MM.1S (cell line): Measurements from ENCODE around the gene AP3D1.

Source experiments
- DNase-seq: peaks from one replicate; pipeline ENCODE4 v3.0.0-alpha.2; 2015
- H2AFZ ChIP-seq: fragments of 300-600 bp; sonication (generic); 2 replicates; pipeline ENCODE4 v1.6.0; 2016; ENCODE audit warnings: antibody characterized with exemption, low read length
- H3F3A ChIP-seq: fragments of 300-600 bp; sonication (generic); 2 replicates; pipeline ENCODE4 v1.6.1; 2016; ENCODE audit warnings: mild to moderate bottlenecking, antibody characterized with exemption, low read length, moderate library complexity, mixed read lengths; ENCODE audit not compliant: insufficient read depth
- H3K27ac ChIP-seq: fragments of 300-600 bp; sonication (generic); 2 replicates; pipeline ENCODE4 v1.5.1; 2016; ENCODE audit warnings: mild to moderate bottlenecking, low read length
- H3K27me3 ChIP-seq: fragments of 300-600 bp; sonication (generic); replicated peaks from 2 replicates; pipeline ENCODE4 v1.6.0; 2016; ENCODE audit warnings: low read length; ENCODE audit not compliant: insufficient read depth
- H3K36me3 ChIP-seq: fragments of 300-600 bp; sonication (generic); replicated peaks from 2 replicates; pipeline ENCODE4 v1.6.1; 2016; ENCODE audit warnings: mild to moderate bottlenecking, low read length, mixed read lengths; ENCODE audit not compliant: insufficient read depth
- H3K4me1 ChIP-seq: fragments of 300-600 bp; sonication (generic); 2 replicates; pipeline ENCODE4 v1.6.1; 2016; ENCODE audit warnings: low read length, mixed read lengths
- H3K4me2 ChIP-seq: fragments of 300-600 bp; sonication (generic); 2 replicates; pipeline ENCODE4 v1.6.0; 2016; ENCODE audit warnings: low read depth, low read length
- H3K4me3 ChIP-seq: fragments of 300-600 bp; sonication (generic); 2 replicates; pipeline ENCODE4 v1.5.1; 2016; ENCODE audit warnings: low read length, mixed read lengths
- H3K79me2 ChIP-seq: fragments of 300-600 bp; sonication (generic); 2 replicates; pipeline ENCODE4 v1.6.1; 2016; ENCODE audit warnings: mixed run types, low read length, mixed read lengths
- H3K9ac ChIP-seq: fragments of 300-600 bp; sonication (generic); 2 replicates; pipeline ENCODE4 v1.6.1; 2016; ENCODE audit warnings: low read length, mixed read lengths
- H3K9me2 ChIP-seq: fragments of 300-600 bp; sonication (generic); replicated peaks from 2 replicates; pipeline ENCODE4 v1.6.1; 2016; ENCODE audit warnings: mild to moderate bottlenecking, low read length, mixed read lengths; ENCODE audit not compliant: insufficient read depth
- H3K9me3 ChIP-seq: fragments of 300-600 bp; sonication (generic); replicated peaks from 2 replicates; pipeline ENCODE4 v1.6.1; 2016; ENCODE audit warnings: mild to moderate bottlenecking, low read length, mixed read lengths; ENCODE audit not compliant: insufficient read depth
- H4K20me1 ChIP-seq: fragments of 300-600 bp; sonication (generic); 2 replicates; pipeline ENCODE4 v1.6.1; 2016; ENCODE audit warnings: mild to moderate bottlenecking, low read length, moderate library complexity, mixed read lengths; ENCODE audit not compliant: insufficient read depth
- EZH2 ChIP-seq: fragments of 300-600 bp; sonication (generic); optimal IDR thresholded peaks from 2 replicates; pipeline ENCODE3; 2017; ENCODE audit warnings: low read depth, mild to moderate bottlenecking, antibody characterized with exemption, low read length, mixed read lengths
- EZH2phosphoT487 ChIP-seq: fragments of 300-600 bp; sonication (generic); IDR thresholded peaks from 2 replicates; pipeline ENCODE4 v1.6.1; 2018; ENCODE audit warnings: antibody characterized with exemption, low read length
- TF ChIP-seq, protein P1 (sequence below): fragments of 300-600 bp; sonication (generic); IDR thresholded peaks from 2 replicates; pipeline ENCODE4 v1.5.1; 2016; ENCODE audit warnings: antibody characterized with exemption, low read length, mixed read lengths

AP3D1 gene

DNA sequence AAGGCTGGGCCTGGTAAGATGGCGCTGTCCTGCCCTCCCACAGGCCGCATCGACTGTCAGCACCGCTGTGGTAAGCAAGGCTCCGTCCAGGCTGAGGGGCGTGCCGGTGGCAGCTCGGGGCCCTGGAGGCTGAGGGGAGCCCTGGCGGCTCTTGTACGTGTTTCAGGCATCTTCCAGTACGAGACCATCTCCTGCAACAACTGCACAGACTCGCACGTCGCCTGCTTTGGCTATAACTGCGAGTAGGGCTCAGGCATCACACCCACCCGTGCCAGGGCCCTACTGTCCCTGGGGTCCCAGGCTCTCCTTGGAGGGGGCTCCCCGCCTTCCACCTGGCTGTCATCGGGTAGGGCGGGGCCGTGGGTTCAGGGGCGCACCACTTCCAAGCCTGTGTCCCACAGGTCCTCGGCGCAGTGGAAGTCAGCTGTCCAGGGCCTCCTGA, 53.5 kb downstream of the AP3D1 start:
- H3K9ac ChIP-seq: peak overlapping the region; percentile 63; the same call in 1 of the 2 replicates

GRCh38 chr19:2097203-2097885, 54.0 kb downstream of the AP3D1 start:
- H3K4me1 ChIP-seq: peaks cover 21% of the 10 kb centered on the region
- H3K79me2 ChIP-seq: peaks cover 62% of the 10 kb centered on the region
- 0 out of 2 replicates have a peak, but pooled peaks cover 11% of the 10 kb centered on the region for H3K36me3 ChIP-seq
- no peaks in the 10 kb centered on the region for H3K9me3 ChIP-seq
- TF ChIP-seq, protein P1, sequence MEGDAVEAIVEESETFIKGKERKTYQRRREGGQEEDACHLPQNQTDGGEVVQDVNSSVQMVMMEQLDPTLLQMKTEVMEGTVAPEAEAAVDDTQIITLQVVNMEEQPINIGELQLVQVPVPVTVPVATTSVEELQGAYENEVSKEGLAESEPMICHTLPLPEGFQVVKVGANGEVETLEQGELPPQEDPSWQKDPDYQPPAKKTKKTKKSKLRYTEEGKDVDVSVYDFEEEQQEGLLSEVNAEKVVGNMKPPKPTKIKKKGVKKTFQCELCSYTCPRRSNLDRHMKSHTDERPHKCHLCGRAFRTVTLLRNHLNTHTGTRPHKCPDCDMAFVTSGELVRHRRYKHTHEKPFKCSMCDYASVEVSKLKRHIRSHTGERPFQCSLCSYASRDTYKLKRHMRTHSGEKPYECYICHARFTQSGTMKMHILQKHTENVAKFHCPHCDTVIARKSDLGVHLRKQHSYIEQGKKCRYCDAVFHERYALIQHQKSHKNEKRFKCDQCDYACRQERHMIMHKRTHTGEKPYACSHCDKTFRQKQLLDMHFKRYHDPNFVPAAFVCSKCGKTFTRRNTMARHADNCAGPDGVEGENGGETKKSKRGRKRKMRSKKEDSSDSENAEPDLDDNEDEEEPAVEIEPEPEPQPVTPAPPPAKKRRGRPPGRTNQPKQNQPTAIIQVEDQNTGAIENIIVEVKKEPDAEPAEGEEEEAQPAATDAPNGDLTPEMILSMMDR: no peak
- TF ChIP-seq EZH2 (no peak), EZH2phosphoT487 (no peak)
- peak overlapping the region; percentile 85 for H3K27ac ChIP-seq
- H4K20me1 ChIP-seq: no peaks in the 10 kb centered on the region
- H3K9ac ChIP-seq: peak overlapping the region; percentile 63
- peak overlapping the region; percentile 65 for H3K4me3 ChIP-seq
- peaks cover 29% of the 10 kb centered on the region for H3F3A ChIP-seq
- no peaks in the 10 kb centered on the region for H3K27me3 ChIP-seq
- peak overlapping the region; percentile 51 for H2AFZ ChIP-seq
- peak overlapping the region; percentile 86 for H3K4me2 ChIP-seq
- H3K9me2 ChIP-seq: no peaks in the 10 kb centered on the region
- peak; percentile 84 for DNase-seq

More for the DNA sequence above, 53.5 kb downstream of the AP3D1 start:
- no peak for TF ChIP-seq EZH2phosphoT487
- no peak for TF ChIP-seq EZH2
- TF ChIP-seq, protein P1: no peak
- peak overlapping the region; percentile 85 for H3K27ac ChIP-seq
- no peak overlapping the region for H2AFZ ChIP-seq
- no peaks in the 10 kb centered on the region for H3K9me2 ChIP-seq
- H3K79me2 ChIP-seq: peaks cover 58% of the 10 kb centered on the region
- no peaks in the 10 kb centered on the region for H4K20me1 ChIP-seq
- DNase-seq: no peak
- peak overlapping the region; percentile 65 for H3K4me3 ChIP-seq
- H3F3A ChIP-seq: peaks cover 29% of the 10 kb centered on the region
- H3K4me1 ChIP-seq: peaks cover 21% of the 10 kb centered on the region
- H3K27me3 ChIP-seq: no peaks in the 10 kb centered on the region
- H3K36me3 ChIP-seq: 0 out of 2 replicates have a peak, but pooled peaks cover 11% of the 10 kb centered on the region
- H3K4me2 ChIP-seq: peak overlapping the region; percentile 86
- H3K9me3 ChIP-seq: no peaks in the 10 kb centered on the region

- no peaks in the 10 kb centered on the region for H3K27me3 ChIP-seq
- peaks cover 21% of the 10 kb centered on the region for H3K4me1 ChIP-seq
- H2AFZ ChIP-seq: peak within 1 kb of the TSS; percentile 70
- peak within 1 kb of the TSS; percentile 86 for H3K4me2 ChIP-seq
- peaks cover 63% of the 10 kb centered on the region for H3K79me2 ChIP-seq
- H3K4me3 ChIP-seq: peak within 1 kb of the TSS; percentile 80
- H3K9me2 ChIP-seq: no peaks in the 10 kb centered on the region
- peaks cover 29% of the 10 kb centered on the region for H3F3A ChIP-seq
- TF ChIP-seq, protein P1: peak; percentile 70
- TF ChIP-seq EZH2phosphoT487: no peak
- H3K27ac ChIP-seq: peak within 1 kb of the TSS; percentile 92
- peak within 1 kb of the TSS; percentile 89 for H3K9ac ChIP-seq
- DNase-seq: peak; percentile 99
- H3K9me3 ChIP-seq: no peaks in the 10 kb centered on the region
- H4K20me1 ChIP-seq: no peaks in the 10 kb centered on the region
- 0 out of 2 replicates have a peak, but pooled peaks cover 6% of the 10 kb centered on the region for H3K36me3 ChIP-seq
Measured at GRCh38 chr19:2096480-2097202, 54.7 kb downstream of the AP3D1 start, which contains the start of gene IZUMO4. IZUMO4 (plus strand) TSS chr19:2096915; CDS start chr19:2096946, 31 bp downstream.
